Ecto neural progenitor cell (in vitro differentiated cells): Measurements from ENCODE around the gene F12.
"Not testable (repeated sequence)": the region's sequence is repeated elsewhere in the genome, so short reads cannot be mapped to it uniquely, and the experiment has no call there.

Source experiments
- DNase-seq: peaks from one replicate; pipeline ENCODE4 v3.0.0-alpha.2; 2018; ENCODE audit warnings: low spot score

The F12 gene

GRCh38 chr5:177432143-177432838, 22.9 kb upstream of the F12 start:
- DNase-seq: no peak

GRCh38 chr5:177431317-177432142, 22.2 kb upstream of the F12 start:
- DNase-seq: no peak

DNA sequence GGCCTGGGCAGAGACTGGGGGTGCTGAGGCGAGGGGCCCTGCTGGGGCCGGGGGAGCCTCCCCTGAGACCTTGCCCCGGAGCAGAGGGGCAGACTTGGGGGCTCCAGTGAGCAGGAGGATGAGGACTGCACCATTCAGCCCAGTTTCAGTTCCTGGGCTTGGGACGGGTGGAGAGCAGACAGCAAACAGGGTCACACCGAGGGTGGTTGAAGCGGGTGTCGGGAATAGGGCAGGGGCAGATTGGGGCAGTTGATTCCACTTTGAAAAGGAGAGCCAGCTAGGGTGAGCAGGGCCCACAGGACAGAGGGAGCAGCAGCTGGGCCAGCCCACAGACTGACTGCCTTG, 21.6 kb upstream of the F12 start:
- no peak for DNase-seq

GRCh38 chr5:177430140-177430951, 21.0 kb upstream of the F12 start:
- no peak for DNase-seq

DNA sequence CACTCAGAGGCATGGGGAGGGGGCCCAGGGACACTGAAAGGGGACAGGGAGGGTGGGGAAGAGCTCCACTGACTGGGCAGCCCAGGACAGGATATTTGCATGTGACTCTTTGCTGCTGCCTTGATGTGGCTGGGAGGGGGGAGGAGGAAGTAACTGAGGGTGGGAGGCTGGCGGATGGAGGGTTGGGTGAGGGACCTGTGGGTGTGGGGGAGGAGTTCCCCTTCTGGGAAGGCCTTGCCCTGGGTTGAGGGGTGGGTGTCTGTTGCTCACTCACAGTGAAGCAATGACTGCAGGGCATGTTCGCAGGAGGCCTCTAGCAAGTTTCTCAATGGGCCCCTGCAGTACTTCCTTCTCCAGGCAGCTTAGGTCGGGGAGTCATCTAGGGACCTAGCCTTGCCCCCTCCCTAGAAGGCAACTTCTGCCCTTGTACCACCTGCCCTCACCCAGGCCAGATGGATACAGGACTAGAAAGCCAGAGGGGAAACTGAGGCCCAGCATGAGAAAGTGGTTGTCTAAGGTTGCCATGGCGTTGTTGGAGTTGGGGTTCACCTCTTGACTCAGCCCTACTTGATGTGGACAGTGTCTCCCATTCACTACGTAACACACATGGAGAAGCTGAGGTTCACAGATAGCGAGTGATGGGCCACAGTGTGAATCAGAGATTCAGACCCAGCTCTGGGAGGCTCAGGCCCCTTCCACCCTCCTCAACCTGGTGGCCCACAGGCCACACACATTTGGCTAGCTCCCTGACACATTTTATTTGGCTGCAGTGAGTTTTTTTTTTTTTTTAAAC, 20.1 kb upstream of the F12 start:
- DNase-seq: no peak

GRCh38 chr5:177428574-177429217, 19.3 kb upstream of the F12 start:
- no peak for DNase-seq

GRCh38 chr5:177427919-177428573, 18.7 kb upstream of the F12 start:
- no peak for DNase-seq

GRCh38 chr5:177427211-177427822, 18.0 kb upstream of the F12 start:
- DNase-seq: no peak

- no peak for DNase-seq
Observed at GRCh38 chr5:177426566-177427210, 17.3 kb upstream of the F12 start, which contains the start of gene GRK6. Gene GRK6, plus strand, starts transcription at chr5:177426676. Its CDS starts 170 bp downstream, at chr5:177426846.

DNA sequence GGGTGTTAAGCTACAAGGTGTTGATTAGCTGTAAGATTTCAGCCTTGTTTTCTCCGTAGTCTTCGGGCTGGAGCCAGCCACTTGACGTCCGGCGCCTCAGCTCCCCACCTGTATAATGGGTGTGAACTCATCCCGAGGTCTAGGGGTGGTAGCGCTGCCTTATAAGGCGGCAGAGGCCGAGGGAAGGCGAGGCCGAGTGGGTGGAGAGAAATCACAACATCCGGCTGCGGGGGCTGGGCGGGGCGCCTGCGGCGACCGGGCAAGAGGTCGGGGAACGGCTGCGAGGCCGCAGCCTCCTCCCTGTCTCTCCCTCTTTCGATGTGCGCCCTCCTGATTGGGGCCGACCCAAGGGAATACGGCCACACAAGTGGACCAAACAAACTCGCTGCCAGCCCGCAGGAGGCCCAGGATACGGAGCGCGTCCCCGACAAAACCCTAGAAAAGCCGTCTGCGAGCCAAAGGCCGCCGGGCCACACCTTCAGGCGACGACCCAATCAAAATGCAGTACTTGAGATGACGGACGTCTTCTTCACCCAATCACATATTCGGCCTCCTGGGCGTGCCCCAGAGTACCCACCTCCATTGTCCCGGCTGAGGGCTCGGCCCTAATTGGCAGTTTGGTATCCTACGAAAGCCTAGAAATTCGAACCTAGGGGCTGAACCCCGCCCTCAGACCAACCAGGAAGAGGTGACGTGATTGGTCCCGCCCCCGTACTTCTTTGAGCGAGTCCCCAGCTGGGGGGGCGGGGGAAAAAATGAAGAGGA, 16.6 kb upstream of the F12 start:
- peak; percentile 99 for DNase-seq

GRCh38 chr5:177425196-177425800, 15.9 kb upstream of the F12 start:
- no peak for DNase-seq

DNA sequence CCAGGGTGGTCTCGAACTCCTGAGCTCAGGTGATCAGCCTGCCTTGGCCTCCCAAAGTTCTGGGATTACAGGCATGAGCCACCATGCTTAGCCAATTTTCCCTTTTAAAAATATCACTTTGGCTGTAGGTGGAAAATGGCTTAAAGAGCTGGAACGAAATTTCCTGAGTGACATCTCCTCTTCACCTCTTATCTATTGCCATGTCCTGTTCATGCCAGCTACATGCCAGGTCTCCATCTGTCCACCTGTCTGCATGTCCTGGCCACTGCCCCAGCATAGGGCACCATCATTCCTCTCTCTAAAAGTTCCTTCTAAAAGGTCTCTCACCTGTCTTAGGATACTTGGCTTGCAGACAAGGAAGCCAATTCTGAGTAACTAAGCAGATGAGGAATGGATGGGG, 14.3 kb upstream of the F12 start:
- DNase-seq: no peak

GRCh38 chr5:177421062-177421798, 11.9 kb upstream of the F12 start:
- DNase-seq: no peak

DNA sequence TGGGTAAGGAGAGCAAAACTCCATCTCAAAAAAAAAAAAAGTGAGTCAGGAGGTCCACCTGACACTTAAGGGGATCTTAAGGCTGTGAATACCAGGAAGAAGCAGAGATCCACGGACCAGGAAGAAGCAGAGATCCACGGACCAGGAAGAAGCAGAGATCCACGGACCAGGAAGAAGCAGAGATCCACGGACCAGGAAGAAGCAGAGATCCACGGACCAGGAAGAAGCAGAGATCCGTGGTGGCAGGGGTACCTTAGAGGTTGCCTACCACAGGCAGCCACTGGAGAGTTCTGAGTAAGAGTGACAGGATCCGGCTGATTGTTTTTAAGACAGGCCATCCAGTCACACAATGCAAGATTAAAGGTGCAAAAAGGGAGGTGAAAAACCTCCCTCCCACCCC, 11.1 kb upstream of the F12 start:
- not testable (repeated sequence) for DNase-seq

- DNase-seq: no peak
Observed at GRCh38 chr5:177419046-177419445, 9.7 kb upstream of the F12 start.

DNA sequence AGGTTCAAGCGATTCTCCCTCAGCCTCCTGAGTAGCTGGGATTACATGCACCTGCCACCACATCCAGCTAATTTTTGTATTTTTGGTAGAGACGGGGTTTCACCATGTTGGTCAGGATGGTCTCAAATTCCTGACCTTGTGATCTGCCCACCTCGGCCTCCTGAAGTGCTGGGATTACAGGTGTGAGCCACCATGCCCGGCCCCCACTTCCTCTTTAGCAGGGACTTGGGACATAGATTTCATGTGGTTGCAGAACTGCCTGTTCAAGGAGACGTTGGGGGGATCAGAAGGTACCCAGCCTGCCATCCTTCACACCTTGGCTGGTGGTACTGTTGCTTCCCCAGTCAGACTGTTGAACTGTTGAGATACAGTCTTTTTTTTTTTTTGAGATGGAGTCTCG, 7.7 kb upstream of the F12 start:
- DNase-seq: not testable (repeated sequence)

DNA sequence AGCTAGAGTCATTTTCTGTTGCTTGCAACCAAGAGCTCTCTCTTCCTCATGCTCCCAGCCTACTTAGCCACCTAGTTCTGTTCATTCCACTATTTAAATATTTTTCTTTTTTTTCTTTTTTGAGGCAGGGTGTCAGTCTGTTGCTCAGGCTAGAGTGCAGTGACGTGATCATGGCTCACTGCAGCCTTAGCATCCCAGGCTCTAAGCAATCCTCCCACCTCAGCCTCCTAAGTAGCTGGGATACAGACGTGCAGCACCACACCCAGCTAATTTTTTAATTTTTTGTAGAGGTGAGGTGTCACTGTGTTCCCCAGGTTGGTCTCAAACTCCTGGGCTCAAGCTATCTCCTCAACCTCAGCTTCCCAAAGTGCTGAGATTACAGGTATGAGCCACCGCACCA, 5.1 kb upstream of the F12 start:
- DNase-seq: no peak
